ENCODE measurements around the gene VPS13C. TPM values are rescaled to one million over a fixed set of nuclear protein-coding genes. Genes with fewer than 3 reads are reported as not detected.
A peak's percentile ranks its signal among the peaks of the same experiment; 100 is the strongest.
"Not testable (repeated sequence)": the region's sequence is repeated elsewhere in the genome, so short reads cannot be mapped to it uniquely, and the experiment has no call there.

VPS13C gene
- total RNA-seq, 1 donor from 2014 or later, result 73.6 TPM

DNA sequence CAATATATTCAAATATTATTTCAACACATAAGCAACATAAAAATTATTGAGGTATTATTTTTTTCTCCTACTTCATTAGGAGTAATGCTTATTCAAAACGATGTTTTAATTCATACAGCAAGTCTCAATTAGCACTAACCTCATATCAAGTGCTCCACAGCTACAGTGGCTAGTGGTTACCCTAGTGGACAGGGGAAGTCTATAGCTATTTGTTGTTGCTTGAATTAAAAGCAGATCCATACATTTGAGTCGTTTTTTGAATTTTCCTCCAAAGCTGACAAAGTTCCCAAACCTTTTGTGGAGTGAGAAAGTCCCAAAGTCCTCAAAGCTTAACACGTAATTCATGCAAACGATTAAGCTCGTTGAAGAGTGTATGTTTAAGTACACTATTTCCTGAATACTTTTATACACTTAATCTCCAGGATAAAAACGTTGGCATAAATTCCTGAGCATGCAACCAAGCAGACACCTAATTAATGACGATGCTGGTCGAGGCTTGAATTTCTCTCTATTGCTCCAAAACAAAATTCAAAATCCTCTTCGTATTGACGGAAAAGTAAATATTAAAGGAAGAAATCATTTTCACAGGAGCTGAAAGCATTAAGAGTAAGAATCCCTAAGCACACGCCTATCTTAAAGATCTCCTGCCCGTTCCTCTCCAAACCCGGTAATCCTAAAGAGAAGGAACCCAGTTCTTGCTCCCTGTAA lies 985 bp downstream of the VPS13C start:
- peak overlapping the region; percentile 87 to 95 (median 93) for H3K9ac ChIP-seq (ENCODE audit: low read depth in 1 of 3, low read length in 3 of 3)
- no peaks in the 10 kb centered on the region for H3K36me3 ChIP-seq (ENCODE audit: control insufficient read depth in 3 of 3, insufficient read depth in 3 of 3, low read length in 3 of 3)
- H3K27me3 ChIP-seq (ENCODE audit: control insufficient read depth in 3 of 3, insufficient read depth in 3 of 3, low read length in 3 of 3), result no peaks in the 10 kb centered on the region
- peak overlapping the region; percentile 93 for H3K27ac ChIP-seq (ENCODE audit: low read depth, low read length)
- peak overlapping the region; percentile 89 to 98 (median 94) for H3K4me3 ChIP-seq (ENCODE audit: low read length in 3 of 3)
- peaks cover 3 to 16% (median 13%) of the 10 kb centered on the region in 3 donors for H3K4me1 ChIP-seq (ENCODE audit: control insufficient read depth in 3 of 3, insufficient read depth in 3 of 3, low read length in 3 of 3)
- H3K9me3 ChIP-seq (ENCODE audit: control insufficient read depth in 3 of 3, low read length in 3 of 3), result no peaks in the 10 kb centered on the region

GRCh38 chr15:62058327-62059028 lies 1.8 kb downstream of the VPS13C start:
- no peak overlapping the region for H3K4me3 ChIP-seq (ENCODE audit: low read length in 3 of 3)

DNA sequence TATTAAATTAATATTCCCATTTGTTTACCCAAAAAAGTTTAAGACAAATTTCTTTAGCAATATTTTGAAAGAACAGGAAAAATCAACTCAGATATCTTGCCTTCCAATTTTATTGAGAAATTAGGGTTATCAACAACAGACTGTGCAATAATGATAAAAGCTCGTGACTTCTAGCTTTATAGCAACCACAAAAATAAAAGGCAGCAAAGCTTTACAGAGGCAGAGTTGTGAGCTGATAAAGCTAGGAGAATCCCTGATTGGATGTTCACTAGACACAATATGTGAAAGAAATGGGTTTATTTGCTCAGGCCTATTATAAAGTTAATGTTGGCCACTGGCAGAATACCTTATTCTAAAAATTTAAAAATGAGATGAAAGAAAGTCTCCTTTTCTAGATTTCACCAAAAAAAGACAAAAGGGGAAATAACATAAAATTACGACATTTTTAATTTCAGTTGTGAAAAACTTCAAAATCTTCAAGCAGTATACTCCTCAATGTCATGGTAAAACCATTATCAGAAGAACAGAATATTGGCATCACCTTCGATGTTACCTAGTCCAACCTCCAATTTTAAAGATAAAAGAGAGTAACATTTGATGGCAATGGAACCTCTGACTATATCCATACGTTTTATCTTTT lies 2.8 kb downstream of the VPS13C start:
- H3K27ac ChIP-seq (ENCODE audit: low read depth, low read length), result no peak overlapping the region
- H3K9me3 ChIP-seq (ENCODE audit: control insufficient read depth in 3 of 3, low read length in 3 of 3), result no peaks in the 10 kb centered on the region
- H3K36me3 ChIP-seq (ENCODE audit: control insufficient read depth in 3 of 3, insufficient read depth in 3 of 3, low read length in 3 of 3), result no peaks in the 10 kb centered on the region
- H3K9ac ChIP-seq (ENCODE audit: low read depth in 1 of 3, low read length in 3 of 3), result no peak overlapping the region
- no peaks in the 10 kb centered on the region for H3K27me3 ChIP-seq (ENCODE audit: control insufficient read depth in 3 of 3, insufficient read depth in 3 of 3, low read length in 3 of 3)
- no peak overlapping the region for H3K4me3 ChIP-seq (ENCODE audit: low read length in 3 of 3)
- H3K4me1 ChIP-seq (ENCODE audit: control insufficient read depth in 3 of 3, insufficient read depth in 3 of 3, low read length in 3 of 3), result peaks cover 13 to 28% (median 22%) of the 10 kb centered on the region in 3 donors

More at GRCh38 chr15:62058327-62059028, 1.8 kb downstream of the VPS13C start:
- no peaks in the 10 kb centered on the region for H3K36me3 ChIP-seq (ENCODE audit: control insufficient read depth in 3 of 3, insufficient read depth in 3 of 3, low read length in 3 of 3)
- H3K27ac ChIP-seq (ENCODE audit: low read depth, low read length), result no peak overlapping the region
- H3K9me3 ChIP-seq (ENCODE audit: control insufficient read depth in 3 of 3, low read length in 3 of 3), result no peaks in the 10 kb centered on the region
- H3K27me3 ChIP-seq (ENCODE audit: control insufficient read depth in 3 of 3, insufficient read depth in 3 of 3, low read length in 3 of 3), result no peaks in the 10 kb centered on the region
- no peak overlapping the region for H3K9ac ChIP-seq (ENCODE audit: low read depth in 1 of 3, low read length in 3 of 3)
- peaks cover 8 to 22% (median 19%) of the 10 kb centered on the region in 3 donors for H3K4me1 ChIP-seq (ENCODE audit: control insufficient read depth in 3 of 3, insufficient read depth in 3 of 3, low read length in 3 of 3)

GRCh38 chr15:62054979-62055378 lies 5.3 kb downstream of the VPS13C start:
- H3K9me3 ChIP-seq (ENCODE audit: control insufficient read depth in 3 of 3, low read length in 3 of 3), result no peaks in the 10 kb centered on the region
- H3K27me3 ChIP-seq (ENCODE audit: control insufficient read depth in 3 of 3, insufficient read depth in 3 of 3, low read length in 3 of 3), result no peaks in the 10 kb centered on the region
- no peak overlapping the region for H3K4me3 ChIP-seq (ENCODE audit: low read length in 3 of 3)
- peaks cover 13 to 25% (median 16%) of the 10 kb centered on the region in 3 donors for H3K4me1 ChIP-seq (ENCODE audit: control insufficient read depth in 3 of 3, insufficient read depth in 3 of 3, low read length in 3 of 3)
- H3K27ac ChIP-seq (ENCODE audit: low read depth, low read length), result no peak overlapping the region
- no peak overlapping the region for H3K9ac ChIP-seq (ENCODE audit: low read depth in 1 of 3, low read length in 3 of 3)
- no peaks in the 10 kb centered on the region for H3K36me3 ChIP-seq (ENCODE audit: control insufficient read depth in 3 of 3, insufficient read depth in 3 of 3, low read length in 3 of 3)

- H3K9ac ChIP-seq (ENCODE audit: low read depth in 1 of 3, low read length in 3 of 3), result no peak overlapping the region
- H3K36me3 ChIP-seq (ENCODE audit: control insufficient read depth in 3 of 3, insufficient read depth in 3 of 3, low read length in 3 of 3), result no peaks in the 10 kb centered on the region
- H3K4me1 ChIP-seq (ENCODE audit: control insufficient read depth in 3 of 3, insufficient read depth in 3 of 3, low read length in 3 of 3), result peaks cover 10 to 19% (median 11%) of the 10 kb centered on the region in 3 donors
Observed at GRCh38 chr15:62053439-62054085, 6.7 kb downstream of the VPS13C start.

DNA sequence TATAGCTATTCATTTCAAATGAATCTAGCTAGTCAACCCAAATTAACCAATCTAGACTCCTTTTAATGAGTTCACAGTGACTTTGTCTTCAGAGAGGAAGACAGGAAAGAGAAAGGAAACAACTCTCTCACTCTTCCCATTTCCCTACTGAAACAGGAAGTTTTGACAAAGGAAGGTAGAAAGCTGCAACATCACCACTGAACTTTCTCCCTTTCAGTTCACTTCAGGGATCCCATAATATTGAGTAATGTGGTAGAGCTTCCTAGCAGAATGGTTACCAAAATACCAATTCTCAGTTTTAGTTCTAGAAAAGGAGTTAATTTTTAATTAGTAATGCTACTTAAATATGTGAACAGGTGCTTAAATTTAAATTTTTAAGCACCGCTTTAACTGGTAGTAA lies 7.5 kb downstream of the VPS13C start:
- Histone ChIP-seq H3K4me3 (ENCODE audit: low read length in 3 of 3) (no peak overlapping the region), H3K27me3 (ENCODE audit: control insufficient read depth in 3 of 3, insufficient read depth in 3 of 3, low read length in 3 of 3) (no peaks in the 10 kb centered on the region), H3K36me3 (ENCODE audit: control insufficient read depth in 3 of 3, insufficient read depth in 3 of 3, low read length in 3 of 3) (no peaks in the 10 kb centered on the region), H3K9me3 (ENCODE audit: control insufficient read depth in 3 of 3, low read length in 3 of 3) (no peaks in the 10 kb centered on the region), H3K27ac (ENCODE audit: low read depth, low read length) (peak overlapping the region; percentile 71), H3K9ac (ENCODE audit: low read depth in 1 of 3, low read length in 3 of 3) (no peak overlapping the region), H3K4me1 (ENCODE audit: control insufficient read depth in 3 of 3, insufficient read depth in 3 of 3, low read length in 3 of 3) (peaks cover 9 to 17% (median 10%) of the 10 kb centered on the region in 3 donors)

More at GRCh38 chr15:62053439-62054085, 6.7 kb downstream of the VPS13C start:
- H3K27me3 ChIP-seq (ENCODE audit: control insufficient read depth in 3 of 3, insufficient read depth in 3 of 3, low read length in 3 of 3), result no peaks in the 10 kb centered on the region
- no peak overlapping the region for H3K4me3 ChIP-seq (ENCODE audit: low read length in 3 of 3)
- H3K27ac ChIP-seq (ENCODE audit: low read depth, low read length), result peak overlapping the region; percentile 71
- H3K9me3 ChIP-seq (ENCODE audit: control insufficient read depth in 3 of 3, low read length in 3 of 3), result no peaks in the 10 kb centered on the region

DNA sequence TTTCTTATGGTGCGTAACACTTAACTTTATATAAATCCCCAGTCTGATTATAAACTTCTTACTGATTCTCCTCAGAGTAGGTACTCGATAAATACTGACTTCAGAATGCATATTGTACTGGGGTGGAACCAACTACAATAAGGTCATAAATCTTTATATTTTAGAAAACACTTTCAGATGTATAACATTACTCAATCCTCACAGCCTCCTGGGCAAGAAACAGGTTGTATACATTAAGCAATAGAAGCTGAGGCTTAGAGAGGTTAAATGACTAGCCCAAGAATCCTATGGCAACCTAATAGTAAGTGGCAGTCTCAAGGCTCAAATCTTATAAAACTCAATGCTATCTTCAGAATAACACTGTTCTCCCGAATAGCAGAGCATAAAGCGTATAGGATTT lies 9.1 kb downstream of the VPS13C start:
- H3K9ac ChIP-seq (ENCODE audit: low read depth in 1 of 3, low read length in 3 of 3), result peak overlapping the region in 2 of 3 donors; percentile 51 to 57
- H3K27ac ChIP-seq (ENCODE audit: low read depth, low read length), result peak overlapping the region; percentile 52
- H3K4me3 ChIP-seq (ENCODE audit: low read length in 3 of 3), result no peak overlapping the region
- peaks cover 9 to 17% (median 12%) of the 10 kb centered on the region in 3 donors for H3K4me1 ChIP-seq (ENCODE audit: control insufficient read depth in 3 of 3, insufficient read depth in 3 of 3, low read length in 3 of 3)
- H3K36me3 ChIP-seq (ENCODE audit: control insufficient read depth in 3 of 3, insufficient read depth in 3 of 3, low read length in 3 of 3), result no peaks in the 10 kb centered on the region
- H3K27me3 ChIP-seq (ENCODE audit: control insufficient read depth in 3 of 3, insufficient read depth in 3 of 3, low read length in 3 of 3), result no peaks in the 10 kb centered on the region
- H3K9me3 ChIP-seq (ENCODE audit: control insufficient read depth in 3 of 3, low read length in 3 of 3), result no peaks in the 10 kb centered on the region

GRCh38 chr15:62050115-62050514 lies 10.1 kb downstream of the VPS13C start:
- Histone ChIP-seq H3K36me3 (ENCODE audit: control insufficient read depth in 3 of 3, insufficient read depth in 3 of 3, low read length in 3 of 3) (no peaks in the 10 kb centered on the region), H3K4me1 (ENCODE audit: control insufficient read depth in 3 of 3, insufficient read depth in 3 of 3, low read length in 3 of 3) (peaks cover 9 to 17% (median 14%) of the 10 kb centered on the region in 3 donors), H3K27me3 (ENCODE audit: control insufficient read depth in 3 of 3, insufficient read depth in 3 of 3, low read length in 3 of 3) (no peaks in the 10 kb centered on the region), H3K9me3 (ENCODE audit: control insufficient read depth in 3 of 3, low read length in 3 of 3) (no peaks in the 10 kb centered on the region), H3K4me3 (ENCODE audit: low read length in 3 of 3) (no peak overlapping the region), H3K27ac (ENCODE audit: low read depth, low read length) (no peak overlapping the region), H3K9ac (ENCODE audit: low read depth in 1 of 3, low read length in 3 of 3) (no peak overlapping the region)

GRCh38 chr15:62048254-62048653 lies 12.0 kb downstream of the VPS13C start:
- H3K9ac ChIP-seq (ENCODE audit: low read depth in 1 of 3, low read length in 3 of 3); H3K4me3 ChIP-seq (ENCODE audit: low read length in 3 of 3); H3K27me3 ChIP-seq (ENCODE audit: control insufficient read depth in 3 of 3, insufficient read depth in 3 of 3, low read length in 3 of 3); H3K4me1 ChIP-seq (ENCODE audit: control insufficient read depth in 3 of 3, insufficient read depth in 3 of 3, low read length in 3 of 3); H3K27ac ChIP-seq (ENCODE audit: low read depth, low read length); H3K36me3 ChIP-seq (ENCODE audit: control insufficient read depth in 3 of 3, insufficient read depth in 3 of 3, low read length in 3 of 3); H3K9me3 ChIP-seq (ENCODE audit: control insufficient read depth in 3 of 3, low read length in 3 of 3): not testable (repeated sequence)

Measured in skeletal muscle tissue (tissue), 4 donors.